ENCODE results near the gene GALNT10. TPM values are rescaled to one million over a fixed set of nuclear protein-coding genes. Genes with fewer than 3 reads are reported as not detected.

The GALNT10 gene
- polyA plus RNA-seq, 2 of the 4 experiments (the other 2 are of a cell fraction): 110 to 156 TPM

- ChIA-PET CTCF (interaction anchor here (1.0 to 3.7 kb wide), 3 partner anchors 13 to 334 kb away, joined by 3 to 18 read pairs (median 8); partner anchors contain the start of gene GALNT10), POLR2A (no interaction called here)
- Histone ChIP-seq H3K27ac (no peak overlapping the region), H3K4me2 (no peak overlapping the region), H3K4me3 (no peak overlapping the region), H3K4me1 (peaks cover 16% of the 10 kb centered on the region), H3K9me3 (no peaks in the 10 kb centered on the region)
- 96% methylated on average over 4 of the region's 4 CpGs for WGBS (ENCODE audit: missing lambda C conversion rate)
- FAIRE-seq (no peak), DNase-seq (ENCODE audit: low read depth in 1 of 2, low spot score in 1 of 2) (no peak), ATAC-seq (no peak)
- TF ChIP-seq JUN (IDR thresholded peaks at IDR 0.05): no peak
- no peak for TF ChIP-seq GATA3 (IDR thresholded peaks at IDR 0.05; ENCODE audit: borderline replicate concordance)
- TF ChIP-seq POLR2A (IDR thresholded peaks at IDR 0.05; ENCODE audit: low read length): no peak
- no peak for TF ChIP-seq BHLHE40 (IDR thresholded peaks at IDR 0.05; ENCODE audit: low read depth, low read length)
- no peak for TF ChIP-seq RAD21 (conservative IDR thresholded peaks at IDR 0.05 in 1 of 2, IDR thresholded peaks at IDR 0.05 in 1 of 2)
- TF ChIP-seq ZC3H11A (IDR thresholded peaks at IDR 0.05): no peak
- TF ChIP-seq NR3C1 (IDR thresholded peaks at IDR 0.05): no peak
- no peak for TF ChIP-seq KDM5A (IDR thresholded peaks at IDR 0.05)
- no peak for TF ChIP-seq JUNB (IDR thresholded peaks at IDR 0.05)
- no peak for TF ChIP-seq HDAC2 (IDR thresholded peaks at IDR 0.05)
- no peak for TF ChIP-seq MAFK (IDR thresholded peaks at IDR 0.05; ENCODE audit: partially characterized antibody)
- no peak for TF ChIP-seq PBX3 (IDR thresholded peaks at IDR 0.05)
- no peak for TF ChIP-seq TP53 (CRISPR knock-in tag; IDR thresholded peaks at IDR 0.05)
- TF ChIP-seq TFCP2L1 (CRISPR knock-in tag; IDR thresholded peaks at IDR 0.05): no peak
- TF ChIP-seq HOXB5 (CRISPR knock-in tag; IDR thresholded peaks at IDR 0.05): no peak
These were observed 216.3 kb downstream of the GALNT10 start for GRCh38 chr5:154406826-154407225.

DNA sequence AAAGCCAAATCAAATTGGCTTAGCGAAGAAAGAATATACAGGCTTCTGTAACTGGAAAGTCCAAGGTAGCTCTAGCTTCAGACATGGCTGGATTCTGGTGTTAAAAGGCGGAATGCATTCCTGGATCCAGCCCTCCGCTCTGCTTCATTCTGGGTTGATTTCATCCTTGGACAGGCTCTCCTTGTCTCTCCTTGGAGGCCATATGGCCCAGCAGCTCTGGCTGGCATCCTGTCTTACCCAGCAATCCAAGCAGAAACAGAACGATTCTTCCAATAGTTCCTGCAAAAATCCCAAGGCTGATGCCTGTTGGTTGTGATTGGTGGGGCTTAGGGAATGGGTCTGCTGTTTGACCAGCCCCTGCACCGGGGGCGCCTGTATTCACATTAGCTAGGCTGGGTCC is 218.3 kb downstream of the GALNT10 start:
- CTCF ChIA-PET: interaction anchor here (1.5 to 3.7 kb wide), 4 partner anchors 13 to 336 kb away, joined by 6 to 18 read pairs (median 8); partner anchors contain the start of gene GALNT10

More for the DNA sequence above, 218.3 kb downstream of the GALNT10 start:
- FAIRE-seq (no peak), DNase-seq (ENCODE audit: low read depth in 1 of 2, low spot score in 1 of 2) (no peak), ATAC-seq (no peak)
- H3K4me3 ChIP-seq: no peak overlapping the region
- 90% methylated on average over 6 of the region's 6 CpGs for whole genome bisulfite sequencing (ENCODE audit: missing lambda C conversion rate)
- H3K9me3 ChIP-seq: no peaks in the 10 kb centered on the region
- no peak overlapping the region for H3K27ac ChIP-seq
- no peak overlapping the region for H3K4me2 ChIP-seq
- POLR2A ChIA-PET: interaction anchor here (0.6 kb wide), 1 partner anchor 116 kb away, joined by 3 read pairs; no protein-coding TSS in a partner anchor
- TF ChIP-seq BHLHE40 (IDR thresholded peaks at IDR 0.05; ENCODE audit: low read depth, low read length) (no peak), RNF2 (IDR thresholded peaks at IDR 0.05; ENCODE audit: borderline replicate concordance, low read depth) (no peak), MAFK (IDR thresholded peaks at IDR 0.05; ENCODE audit: partially characterized antibody) (no peak), EHMT2 (IDR thresholded peaks at IDR 0.05; ENCODE audit: low read depth) (no peak), FOSL2 (IDR thresholded peaks at IDR 0.05) (no peak), FOSL2 (CRISPR knock-in tag; IDR thresholded peaks at IDR 0.05) (no peak), CBX2 (IDR thresholded peaks at IDR 0.05; ENCODE audit: borderline replicate concordance, low read depth) (no peak), PHF8 (IDR thresholded peaks at IDR 0.05; ENCODE audit: borderline replicate concordance, low read depth) (no peak), PBX3 (IDR thresholded peaks at IDR 0.05) (no peak), ZSCAN20 (CRISPR knock-in tag; IDR thresholded peaks at IDR 0.05) (no peak)
- TF ChIP-seq, protein P1, sequence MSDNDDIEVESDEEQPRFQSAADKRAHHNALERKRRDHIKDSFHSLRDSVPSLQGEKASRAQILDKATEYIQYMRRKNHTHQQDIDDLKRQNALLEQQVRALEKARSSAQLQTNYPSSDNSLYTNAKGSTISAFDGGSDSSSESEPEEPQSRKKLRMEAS (IDR thresholded peaks at IDR 0.05): no peak
- TF ChIP-seq, protein P2, sequence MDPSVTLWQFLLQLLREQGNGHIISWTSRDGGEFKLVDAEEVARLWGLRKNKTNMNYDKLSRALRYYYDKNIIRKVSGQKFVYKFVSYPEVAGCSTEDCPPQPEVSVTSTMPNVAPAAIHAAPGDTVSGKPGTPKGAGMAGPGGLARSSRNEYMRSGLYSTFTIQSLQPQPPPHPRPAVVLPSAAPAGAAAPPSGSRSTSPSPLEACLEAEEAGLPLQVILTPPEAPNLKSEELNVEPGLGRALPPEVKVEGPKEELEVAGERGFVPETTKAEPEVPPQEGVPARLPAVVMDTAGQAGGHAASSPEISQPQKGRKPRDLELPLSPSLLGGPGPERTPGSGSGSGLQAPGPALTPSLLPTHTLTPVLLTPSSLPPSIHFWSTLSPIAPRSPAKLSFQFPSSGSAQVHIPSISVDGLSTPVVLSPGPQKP (IDR thresholded peaks at IDR 0.05; ENCODE audit: low read depth, low read length): no peak
- TF ChIP-seq, protein P3, sequence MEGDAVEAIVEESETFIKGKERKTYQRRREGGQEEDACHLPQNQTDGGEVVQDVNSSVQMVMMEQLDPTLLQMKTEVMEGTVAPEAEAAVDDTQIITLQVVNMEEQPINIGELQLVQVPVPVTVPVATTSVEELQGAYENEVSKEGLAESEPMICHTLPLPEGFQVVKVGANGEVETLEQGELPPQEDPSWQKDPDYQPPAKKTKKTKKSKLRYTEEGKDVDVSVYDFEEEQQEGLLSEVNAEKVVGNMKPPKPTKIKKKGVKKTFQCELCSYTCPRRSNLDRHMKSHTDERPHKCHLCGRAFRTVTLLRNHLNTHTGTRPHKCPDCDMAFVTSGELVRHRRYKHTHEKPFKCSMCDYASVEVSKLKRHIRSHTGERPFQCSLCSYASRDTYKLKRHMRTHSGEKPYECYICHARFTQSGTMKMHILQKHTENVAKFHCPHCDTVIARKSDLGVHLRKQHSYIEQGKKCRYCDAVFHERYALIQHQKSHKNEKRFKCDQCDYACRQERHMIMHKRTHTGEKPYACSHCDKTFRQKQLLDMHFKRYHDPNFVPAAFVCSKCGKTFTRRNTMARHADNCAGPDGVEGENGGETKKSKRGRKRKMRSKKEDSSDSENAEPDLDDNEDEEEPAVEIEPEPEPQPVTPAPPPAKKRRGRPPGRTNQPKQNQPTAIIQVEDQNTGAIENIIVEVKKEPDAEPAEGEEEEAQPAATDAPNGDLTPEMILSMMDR (IDR thresholded peaks at IDR 0.05): no peak
- peaks cover 13% of the 10 kb centered on the region for H3K4me1 ChIP-seq
